Measurements from ENCODE around the gene KCNIP4.

DNA sequence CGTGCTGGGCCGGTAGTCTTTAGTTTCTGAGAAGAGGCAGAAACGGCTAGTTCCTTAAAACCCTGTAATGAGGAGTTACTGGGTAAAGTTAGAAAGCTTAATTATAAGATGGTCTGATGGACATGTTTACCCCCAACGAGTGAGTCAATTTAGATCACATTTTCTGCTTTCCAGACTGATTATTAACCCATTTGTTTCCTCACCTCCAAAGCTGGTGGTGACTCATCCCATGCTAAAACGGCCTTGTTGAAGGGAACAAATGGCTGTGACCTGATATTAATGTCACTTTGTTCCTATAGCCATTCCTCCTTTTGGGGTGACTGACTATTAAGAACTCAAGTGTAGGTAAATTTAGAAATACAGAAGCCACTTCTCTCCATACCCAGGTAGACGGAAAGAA, 232.0 kb downstream of the KCNIP4 start:
- TF ChIP-seq, protein P1, sequence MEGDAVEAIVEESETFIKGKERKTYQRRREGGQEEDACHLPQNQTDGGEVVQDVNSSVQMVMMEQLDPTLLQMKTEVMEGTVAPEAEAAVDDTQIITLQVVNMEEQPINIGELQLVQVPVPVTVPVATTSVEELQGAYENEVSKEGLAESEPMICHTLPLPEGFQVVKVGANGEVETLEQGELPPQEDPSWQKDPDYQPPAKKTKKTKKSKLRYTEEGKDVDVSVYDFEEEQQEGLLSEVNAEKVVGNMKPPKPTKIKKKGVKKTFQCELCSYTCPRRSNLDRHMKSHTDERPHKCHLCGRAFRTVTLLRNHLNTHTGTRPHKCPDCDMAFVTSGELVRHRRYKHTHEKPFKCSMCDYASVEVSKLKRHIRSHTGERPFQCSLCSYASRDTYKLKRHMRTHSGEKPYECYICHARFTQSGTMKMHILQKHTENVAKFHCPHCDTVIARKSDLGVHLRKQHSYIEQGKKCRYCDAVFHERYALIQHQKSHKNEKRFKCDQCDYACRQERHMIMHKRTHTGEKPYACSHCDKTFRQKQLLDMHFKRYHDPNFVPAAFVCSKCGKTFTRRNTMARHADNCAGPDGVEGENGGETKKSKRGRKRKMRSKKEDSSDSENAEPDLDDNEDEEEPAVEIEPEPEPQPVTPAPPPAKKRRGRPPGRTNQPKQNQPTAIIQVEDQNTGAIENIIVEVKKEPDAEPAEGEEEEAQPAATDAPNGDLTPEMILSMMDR (IDR thresholded peaks at IDR 0.05): no peak
- TF ChIP-seq POLR2A (IDR thresholded peaks at IDR 0.05): no peak
